HL-60 (cell line): Measurements from ENCODE around the gene ITGAE.

Experiments used
- GABPA ChIP-seq: IDR thresholded peaks from 2 replicates; pipeline ENCODE4 v1.6.1; 2012; ENCODE audit warnings: low read depth
- POLR2AphosphoS5 ChIP-seq: IDR thresholded peaks from 2 replicates; pipeline ENCODE4 v1.6.1; 2012; ENCODE audit warnings: low read depth
- TF ChIP-seq, protein P1 (sequence below): IDR thresholded peaks from one replicate; pipeline ENCODE4 v1.5.1; 2011; ENCODE audit warnings: low read length, control low read depth, inconsistent platforms; ENCODE audit not compliant: insufficient read depth

DNA sequence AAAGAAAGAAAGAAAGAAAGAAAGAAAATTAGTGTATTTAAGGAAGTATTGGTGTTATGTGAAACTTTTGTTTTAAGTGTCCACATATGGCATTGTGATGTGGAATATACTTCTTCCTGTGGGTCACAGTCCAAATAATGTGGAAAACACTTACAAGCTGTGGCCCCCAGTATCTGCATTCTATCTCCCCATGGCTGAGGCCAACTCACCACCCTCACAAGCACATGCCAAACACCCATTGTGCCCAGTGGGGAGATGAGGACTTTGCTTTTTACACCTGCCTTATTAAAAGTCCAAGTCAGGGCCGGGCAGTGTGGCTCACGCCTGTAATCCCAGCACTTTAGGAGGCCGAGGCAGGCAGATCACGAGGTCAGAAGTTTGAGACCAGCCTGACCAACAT, 101.0 kb downstream of the ITGAE start:
- TF ChIP-seq, protein P1, sequence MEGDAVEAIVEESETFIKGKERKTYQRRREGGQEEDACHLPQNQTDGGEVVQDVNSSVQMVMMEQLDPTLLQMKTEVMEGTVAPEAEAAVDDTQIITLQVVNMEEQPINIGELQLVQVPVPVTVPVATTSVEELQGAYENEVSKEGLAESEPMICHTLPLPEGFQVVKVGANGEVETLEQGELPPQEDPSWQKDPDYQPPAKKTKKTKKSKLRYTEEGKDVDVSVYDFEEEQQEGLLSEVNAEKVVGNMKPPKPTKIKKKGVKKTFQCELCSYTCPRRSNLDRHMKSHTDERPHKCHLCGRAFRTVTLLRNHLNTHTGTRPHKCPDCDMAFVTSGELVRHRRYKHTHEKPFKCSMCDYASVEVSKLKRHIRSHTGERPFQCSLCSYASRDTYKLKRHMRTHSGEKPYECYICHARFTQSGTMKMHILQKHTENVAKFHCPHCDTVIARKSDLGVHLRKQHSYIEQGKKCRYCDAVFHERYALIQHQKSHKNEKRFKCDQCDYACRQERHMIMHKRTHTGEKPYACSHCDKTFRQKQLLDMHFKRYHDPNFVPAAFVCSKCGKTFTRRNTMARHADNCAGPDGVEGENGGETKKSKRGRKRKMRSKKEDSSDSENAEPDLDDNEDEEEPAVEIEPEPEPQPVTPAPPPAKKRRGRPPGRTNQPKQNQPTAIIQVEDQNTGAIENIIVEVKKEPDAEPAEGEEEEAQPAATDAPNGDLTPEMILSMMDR, result no peak
- TF ChIP-seq POLR2AphosphoS5, result no peak
- no peak for TF ChIP-seq GABPA
